H1 (cell line): ENCODE measurements around the gene TUBB1. TPM values are rescaled to one million over a fixed set of nuclear protein-coding genes. Genes with fewer than 3 reads are reported as not detected.

ENCODE experiments used
- CTCF ChIA-PET: fragments of 300-600 bp; sonication (Branson Sonifier 250); formaldehyde crosslinking; loops from one replicate; lab custom pipeline; 2021; ENCODE audit not compliant: partially characterized antibody; lab: Charles Lee
- POLR2A ChIA-PET: fragments of 300-600 bp; sonication (Branson Sonifier 250); formaldehyde crosslinking; loops from one replicate; lab custom pipeline; 2021; ENCODE audit warnings: inconsistent platforms; ENCODE audit not compliant: partially characterized antibody; lab: Charles Lee
- DNase-seq, 2 experiments: peaks; one replicate each; pipeline versions ENCODE4 v3.0.0 to v3.0.0-alpha.2; 2010 to 2022; ENCODE audit warnings: low spot score in 2 of 2, low read depth in 1 of 2, mixed read lengths in 1 of 2
- FAIRE-seq: peaks from 2 replicates; lab custom pipeline; 2011; peaks lifted over from hg19 to GRCh38; lab: Jason Lieb, UNC
- H2AFZ ChIP-seq: 2 replicates; pipeline ENCODE4 v1.8.1; 2012; ENCODE audit warnings: low read length, inconsistent platforms
- H2AK5ac ChIP-seq: 2 replicates; pipeline ENCODE4 v1.6.1; 2013; ENCODE audit warnings: low read depth, low read length
- H2BK120ac ChIP-seq: replicated peaks from 2 replicates; pipeline ENCODE3; 2013; ENCODE audit warnings: low read depth, low read length, inconsistent platforms
- H2BK12ac ChIP-seq: 2 replicates; pipeline ENCODE4 v1.6.1; 2013; ENCODE audit warnings: low read depth, low read length
- H2BK15ac ChIP-seq: 2 replicates; pipeline ENCODE4 v1.6.1; 2013; ENCODE audit warnings: low read length
- H2BK20ac ChIP-seq: 2 replicates; pipeline ENCODE4 v1.6.1; 2013; ENCODE audit warnings: low read length
- H2BK5ac ChIP-seq: 2 replicates; pipeline ENCODE4 v1.6.1; 2013; ENCODE audit warnings: low read depth, low read length
- H3K14ac ChIP-seq: 2 replicates; pipeline ENCODE4 v1.6.1; 2013; ENCODE audit warnings: inconsistent platforms; ENCODE audit not compliant: insufficient read length
- H3K18ac ChIP-seq: 2 replicates; pipeline ENCODE4 v1.6.1; 2013; ENCODE audit warnings: low read length; ENCODE audit errors: extremely low read depth
- H3K23ac ChIP-seq: 2 replicates; pipeline ENCODE4 v1.6.1; 2013; ENCODE audit warnings: inconsistent platforms; ENCODE audit not compliant: insufficient read length
- H3K23me2 ChIP-seq: 2 replicates; pipeline ENCODE4 v1.6.1; 2013; ENCODE audit warnings: low read depth, low read length
- H3K27ac ChIP-seq: 2 replicates; pipeline ENCODE4 v1.6.1; 2011; ENCODE audit warnings: low read depth, low read length, inconsistent platforms
- H3K27me3 ChIP-seq, 4 experiments: replicated peaks in 1 of 4; 1 replicate in 1 of 4; 2 replicates in 3 of 4; pipeline versions ENCODE4 v1.6.1 to v1.8.1; 2011 to 2013; ENCODE audit warnings: low read length in 3 of 4, mild to moderate bottlenecking in 3 of 4, inconsistent platforms in 2 of 4, mixed read lengths in 2 of 4, moderate library complexity in 1 of 4; ENCODE audit not compliant: control insufficient read depth in 3 of 4, insufficient read depth in 3 of 4; ENCODE audit errors: extremely low read depth in 1 of 4
- H3K36me3 ChIP-seq, 4 experiments: 2 replicates each; pipeline versions ENCODE4 v1.6.1 to v1.8.1; 2011 to 2013; ENCODE audit warnings: mild to moderate bottlenecking in 4 of 4, low read length in 3 of 4, moderate library complexity in 2 of 4, control low read depth in 1 of 4, inconsistent platforms in 1 of 4; ENCODE audit not compliant: insufficient read depth in 4 of 4, control insufficient read depth in 2 of 4
- H3K4ac ChIP-seq: replicated peaks from 2 replicates; pipeline ENCODE3; 2013; ENCODE audit warnings: low read length, low read depth, mixed read lengths, inconsistent platforms; ENCODE audit not compliant: insufficient read length
- H3K4me1 ChIP-seq, 4 experiments: replicated peaks in 1 of 4; 1 replicate in 1 of 4; 2 replicates in 3 of 4; pipeline versions ENCODE4 v1.6.1 to v1.8.1; 2011 to 2013; ENCODE audit warnings: low read length in 3 of 4, inconsistent platforms in 2 of 4, mixed read lengths in 1 of 4; ENCODE audit not compliant: insufficient read depth in 4 of 4, control insufficient read depth in 3 of 4
- H3K4me2 ChIP-seq, 2 experiments: 2 replicates each; pipeline versions ENCODE4 v1.6.1 to v1.8.1; 2011 to 2013; ENCODE audit warnings: low read depth in 2 of 2, low read length in 2 of 2, control low read depth in 1 of 2, inconsistent platforms in 1 of 2, mild to moderate bottlenecking in 1 of 2; ENCODE audit not compliant: insufficient read depth in 1 of 2
- H3K4me3 ChIP-seq, 4 experiments: fragments of 200-600, 300-600 bp in 1 of 4; sonication (generic), shearing (Covaris generic), sonication (Bioruptor Twin) in 1 of 4; 2 replicates each; pipeline versions ENCODE4 v1.5.1 to v1.8.1; 2011 to 2016; ENCODE audit warnings: low read length in 4 of 4, low read depth in 3 of 4, control low read depth in 2 of 4, inconsistent platforms in 2 of 4, mild to moderate bottlenecking in 2 of 4, mixed read lengths in 1 of 4, moderate library complexity in 1 of 4; ENCODE audit not compliant: insufficient read depth in 2 of 4; ENCODE audit errors: extremely low read depth in 1 of 4
- H3K56ac ChIP-seq: replicated peaks from 2 replicates; pipeline ENCODE3; 2013; ENCODE audit warnings: low read depth, mild to moderate bottlenecking, mixed read lengths, low read length, inconsistent platforms; ENCODE audit not compliant: insufficient read length
- H3K79me1 ChIP-seq: 2 replicates; pipeline ENCODE4 v1.6.1; 2013; ENCODE audit warnings: low read depth, low read length, control low read depth
- H3K79me2 ChIP-seq, 2 experiments: 2 replicates each; pipeline versions ENCODE4 v1.6.1 to v1.8.1; 2012 to 2013; ENCODE audit warnings: low read length in 2 of 2, mild to moderate bottlenecking in 2 of 2, inconsistent platforms in 1 of 2; ENCODE audit not compliant: insufficient read depth in 2 of 2, control insufficient read depth in 1 of 2
- H3K9ac ChIP-seq, 4 experiments: replicated peaks in 1 of 4; 1 replicate in 1 of 4; 2 replicates in 3 of 4; pipeline versions ENCODE4 v1.6.1 to v1.8.1; 2011 to 2013; ENCODE audit warnings: low read depth in 3 of 4, low read length in 3 of 4, control low read depth in 2 of 4, mild to moderate bottlenecking in 2 of 4, moderate library complexity in 2 of 4, inconsistent platforms in 1 of 4; ENCODE audit errors: extremely low read depth in 1 of 4
- H3K9me3 ChIP-seq, 2 experiments: 2 replicates each; pipeline versions ENCODE4 v1.6.1 to v1.8.1; 2012 to 2013; ENCODE audit warnings: mild to moderate bottlenecking in 2 of 2, moderate library complexity in 2 of 2, control low read depth in 1 of 2, inconsistent platforms in 1 of 2, low read depth in 1 of 2, low read length in 1 of 2, mixed read lengths in 1 of 2; ENCODE audit not compliant: insufficient read depth in 2 of 2
- H4K20me1 ChIP-seq, 2 experiments: replicated peaks in 1 of 2; 2 replicates each; pipeline versions ENCODE3 to v1.8.1; 2011 to 2013; ENCODE audit warnings: inconsistent platforms in 2 of 2, low read length in 2 of 2, mild to moderate bottlenecking in 1 of 2; ENCODE audit not compliant: insufficient read depth in 2 of 2, control insufficient read depth in 1 of 2
- H4K5ac ChIP-seq: 2 replicates; pipeline ENCODE4 v1.6.1; 2013; ENCODE audit warnings: low read length, low read depth, mixed read lengths, inconsistent platforms; ENCODE audit not compliant: insufficient read length
- H4K8ac ChIP-seq: 2 replicates; pipeline ENCODE4 v1.8.0; 2013; ENCODE audit warnings: mild to moderate bottlenecking, moderate library complexity, low read length, inconsistent platforms; ENCODE audit not compliant: insufficient read depth; ENCODE audit errors: extremely low read depth
- H4K91ac ChIP-seq: replicated peaks from 2 replicates; pipeline ENCODE3; 2013; ENCODE audit warnings: low read length, mixed read lengths, inconsistent platforms; ENCODE audit not compliant: insufficient read length
- CBX8 ChIP-seq: fragments of 300-800, 300-1000 bp; sonication (generic); IDR thresholded peaks from 2 replicates; pipeline ENCODE4 v1.7.1; 2016; ENCODE audit warnings: low read depth, low read length, borderline replicate concordance
- FOSL1 ChIP-seq: IDR thresholded peaks from 2 replicates; pipeline ENCODE4 v1.6.1; 2011; ENCODE audit warnings: mild to moderate bottlenecking, low read depth, low read length, moderate library complexity; ENCODE audit not compliant: insufficient read depth
- KDM5A ChIP-seq: fragments of 200-600 bp; IDR thresholded peaks from 2 replicates; pipeline ENCODE4 v1.7.1; 2012; ENCODE audit warnings: mild to moderate bottlenecking, low read length, inconsistent platforms, mixed read lengths
- NANOG ChIP-seq: IDR thresholded peaks from 2 replicates; pipeline ENCODE4 v1.6.1; 2011; ENCODE audit warnings: low read length, low read depth, mild to moderate bottlenecking, inconsistent platforms; ENCODE audit not compliant: insufficient read depth, poor library complexity, severe bottlenecking
- PHF8 ChIP-seq: fragments of 200-600 bp; sonication (generic); conservative IDR thresholded peaks from 2 replicates; pipeline ENCODE4 v1.7.1; 2012; ENCODE audit warnings: low read depth, mild to moderate bottlenecking, inconsistent platforms, low read length, moderate library complexity
- RNF2 ChIP-seq: fragments of 200-900, 300-1000 bp; sonication (generic); IDR thresholded peaks from 2 replicates; pipeline ENCODE4 v1.7.1; 2016; ENCODE audit warnings: borderline replicate concordance, low read depth, mild to moderate bottlenecking, antibody characterized with exemption, low read length; ENCODE audit not compliant: poor library complexity, severe bottlenecking; ENCODE audit errors: missing control alignments
- RXRA ChIP-seq: IDR thresholded peaks from 2 replicates; pipeline ENCODE4 v1.6.1; 2011; ENCODE audit warnings: low read depth, mild to moderate bottlenecking, low read length, moderate library complexity; ENCODE audit not compliant: insufficient read depth
- SIRT6 ChIP-seq: IDR thresholded peaks from one replicate; pipeline ENCODE4 v1.7.1; 2012; ENCODE audit warnings: low read length, inconsistent platforms
- SRF ChIP-seq: IDR thresholded peaks from 2 replicates; pipeline ENCODE4 v1.6.1; 2011; ENCODE audit warnings: mild to moderate bottlenecking, low read depth, low read length, moderate library complexity
- TAF1 ChIP-seq: IDR thresholded peaks from 2 replicates; pipeline ENCODE4 v1.6.1; 2011; ENCODE audit warnings: mild to moderate bottlenecking, low read depth, low read length
- USF2 ChIP-seq: IDR thresholded peaks from 2 replicates; pipeline ENCODE4 v1.6.1; 2011; ENCODE audit warnings: low read length, improper control_type of control experiment
- YY1 ChIP-seq: IDR thresholded peaks from 2 replicates; pipeline ENCODE4 v1.6.1; 2011; ENCODE audit warnings: low read depth, mild to moderate bottlenecking, low read length
- WGBS, 2 experiments: shearing (Covaris generic) in 1 of 2; methylation state at CpG; one replicate each; pipeline versions ENCODE4 v1.1.6 to v1.1.7; 2013 to 2015; ENCODE audit warnings: low lambda C conversion rate in 2 of 2, mixed read lengths in 2 of 2, inconsistent platforms in 1 of 2, low coverage in 1 of 2, missing lambda C conversion rate in 1 of 2; ENCODE audit not compliant: insufficient replicate concordance in 2 of 2, insufficient coverage in 1 of 2, insufficient read length in 1 of 2; ENCODE audit errors: extremely low coverage in 1 of 2, missing lambda C conversion rate in 1 of 2; 5-methylcytosine and 5-hydroxymethylcytosine counted together
- polyA plus RNA-seq, 7 experiments: library from polyadenylated mRNA; depleted of rRNA in 3 of 7; stranded (reverse) in 5 of 7; unstranded in 2 of 7; fragments of >200 nt in 5 of 7; fragments of 200-250 nt in 2 of 7; gene quantifications; 1 replicate in 5 of 7; 2 replicates in 1 of 7; 4 replicates in 1 of 7; pipeline versions ENCODE4 v1.2.1 to v1.2.3, GENCODE V29; 2011 to 2013; ENCODE audit warnings: missing spikeins in 2 of 7, mixed read lengths in 2 of 7
- total RNA-seq: library from RNA; stranded (reverse); fragmentation: NEBNext Ultra II Directional; extraction: Animal tissue kit (Norgen Biotek cat#: 25700); gene quantifications from 2 replicates; pipeline ENCODE4 v1.2.1, GENCODE V29; 2021

Gene TUBB1
- total and polyA plus RNA-seq, 2 of the 8 experiments (the other 6 are each of a cell fraction or from before 2014, with no cell fraction given) = not detected

DNA sequence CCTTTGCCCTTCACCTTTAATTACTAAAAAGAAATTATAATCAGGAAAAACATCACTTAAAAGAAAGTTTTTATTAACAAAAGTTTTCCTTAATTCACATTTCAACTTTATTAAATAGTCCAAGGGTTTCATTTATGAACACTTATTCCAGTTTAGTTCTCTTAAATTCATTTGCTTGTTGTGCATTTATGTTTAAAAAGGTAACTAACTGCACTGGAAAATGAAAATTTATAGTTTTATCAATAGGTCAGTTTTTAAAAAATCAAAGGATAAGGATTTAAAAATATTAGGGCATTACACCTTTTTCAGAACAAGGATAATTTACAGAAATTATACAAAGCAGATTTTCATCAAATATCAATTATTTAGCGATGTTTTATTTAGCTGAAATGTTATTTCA lies 13.9 kb downstream of the TUBB1 start:
- Histone ChIP-seq H3K79me2 (peaks cover 6 to 13% of the 10 kb centered on the region in 2 experiments; a peak in 3 of 4 replicates), H3K79me1 (peaks cover 2% of the 10 kb centered on the region), H3K4me2 (peak overlapping the region; percentile 63 to 84; a peak in 3 of 4 replicates), H3K36me3 (peaks cover 2 to 59% (median 17%) of the 10 kb centered on the region in 4 experiments; a peak in 5 of 8 replicates), H3K14ac (no peak overlapping the region), H3K56ac (no peak overlapping the region), H3K9me3 (no peaks in the 10 kb centered on the region), H3K23me2 (peaks cover 5% of the 10 kb centered on the region), H2BK20ac (no peak overlapping the region), H2BK12ac (no peak overlapping the region), H3K18ac (no peak overlapping the region), H3K4me1 (peaks cover 0 to 6% (median 1%) of the 10 kb centered on the region in 4 experiments; a peak in 3 of 7 replicates), H3K27me3 (peaks cover 0 to 5% (median 1%) of the 10 kb centered on the region in 4 experiments; a peak in 2 of 7 replicates), H2BK15ac (no peak overlapping the region), H2BK5ac (no peak overlapping the region), H3K9ac (no peak overlapping the region), H3K4me3 (peak overlapping the region in 2 of 4 experiments; percentile 43 to 90; a peak in 4 of 8 replicates), H2AFZ (no peak overlapping the region), H3K23ac (no peak overlapping the region), H4K5ac (no peak overlapping the region), H2AK5ac (no peak overlapping the region), H4K8ac (no peak overlapping the region), H3K4ac (no peak overlapping the region), H3K27ac (no peak overlapping the region), H2BK120ac (no peak overlapping the region), H4K91ac (no peak overlapping the region), H4K20me1 (peaks cover 5 to 7% of the 10 kb centered on the region in 2 experiments)
- no peak for FAIRE-seq
- 91% methylated on average over 1 of the region's 1 CpG; no CpG with 5 or more reads in 1 of the 2 experiments for WGBS, 2 experiments
- ChIA-PET POLR2A (interaction anchor here (0.6 to 3.1 kb wide), 7 partner anchors 10 to 146 kb away, joined by 3 to 28 read pairs (median 4); partner anchors contain the start of gene PRELID3B), CTCF (interaction anchor here (0.6 to 2.2 kb wide), 7 partner anchors 9 to 380 kb away, joined by 3 to 5 read pairs (median 4); no protein-coding TSS in a partner anchor)
- no peak for DNase-seq
- no peak for TF ChIP-seq KDM5A
- TF ChIP-seq FOSL1 = no peak
- no peak for TF ChIP-seq RNF2
- TF ChIP-seq USF2 = no peak
- no peak for TF ChIP-seq SRF
- TF ChIP-seq SIRT6 = no peak
- TF ChIP-seq CBX8 = no peak
- TF ChIP-seq YY1 = no peak
- TF ChIP-seq RXRA = no peak
- TF ChIP-seq PHF8 = no peak
- no peak for TF ChIP-seq NANOG
- TF ChIP-seq TAF1 = no peak
